ENCODE measurements around the gene NEDD8. TPM values are rescaled to one million over a fixed set of nuclear protein-coding genes. Genes with fewer than 3 reads are reported as not detected.
A peak's percentile ranks its signal among the peaks of the same experiment; 100 is the strongest.

NEDD8 gene
- total and polyA plus RNA-seq, 2 of the 4 experiments (the other 2 are of a cell fraction) = 167 to 375 TPM

DNA sequence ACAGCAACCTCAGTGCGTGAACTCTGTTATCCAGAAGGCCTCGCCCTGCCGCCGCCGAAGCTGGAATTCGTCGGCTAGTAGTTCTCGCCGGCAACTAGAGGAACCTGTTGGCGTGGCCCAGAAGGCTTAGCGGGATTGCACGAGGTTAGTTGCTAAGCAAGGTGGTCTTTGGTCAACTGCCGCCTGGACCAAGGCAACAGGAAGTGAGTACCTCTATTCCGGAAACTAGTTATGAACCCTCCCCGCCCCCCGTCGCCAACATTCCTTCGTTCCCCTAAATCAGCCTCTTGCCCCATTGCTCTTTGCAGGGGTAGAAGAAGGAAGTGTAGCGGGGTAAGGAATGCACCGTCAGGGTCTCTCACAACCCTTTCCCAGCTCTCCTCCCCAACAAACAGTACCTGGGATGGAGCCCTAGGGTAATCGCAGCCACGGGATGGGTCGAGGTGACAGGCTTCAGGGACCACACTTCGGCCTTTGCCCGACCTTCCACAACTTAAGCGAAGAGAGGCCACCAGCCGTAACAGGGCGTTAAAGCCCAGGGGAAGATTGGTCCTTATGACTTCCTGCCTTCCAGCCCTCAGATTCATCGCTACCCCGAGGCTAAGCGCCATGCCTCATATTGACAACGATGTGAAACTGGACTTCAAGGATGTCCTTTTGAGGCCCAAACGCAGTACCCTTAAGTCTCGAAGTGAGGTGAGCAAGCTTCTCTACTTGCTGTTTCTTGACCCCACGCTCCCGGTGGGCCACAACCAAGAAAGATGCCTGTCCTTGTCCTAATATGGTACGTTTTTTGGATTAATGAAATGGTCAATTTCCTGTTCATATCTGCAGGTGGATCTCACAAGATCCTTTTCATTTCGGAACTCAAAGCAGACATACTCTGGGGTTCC lies 724 bp upstream of the NEDD8 start, which contains the start of gene GMPR2:
Gene GMPR2, plus strand, starts transcription at position 285 of the 893 bp plus-strand sequence. Its CDS starts 325 bp downstream, at position 610.
- no peaks in the 10 kb centered on the region for H3K9me3 ChIP-seq (ENCODE audit: control insufficient read depth, insufficient read depth, low read length)
- H4K20me1 ChIP-seq (ENCODE audit: insufficient read depth, low read length) = no peaks in the 10 kb centered on the region
- peak within 1 kb of the TSS; percentile 92 for H2BK5ac ChIP-seq (ENCODE audit: low read depth, low read length, poor library complexity, severe bottlenecking)
- H2AFZ ChIP-seq (replicated peaks; ENCODE audit: low read length, poor library complexity) = peak within 1 kb of the TSS; percentile 100
- H2BK15ac ChIP-seq (ENCODE audit: low read depth, low read length) = peak within 1 kb of the TSS; percentile 79
- peak within 1 kb of the TSS; percentile 99 for H3K14ac ChIP-seq (replicated peaks; ENCODE audit: low read depth, low read length)
- peak within 1 kb of the TSS; percentile 56 for H3K4me3 ChIP-seq (ENCODE audit: insufficient read depth, low read depth, low read length)
- H4K8ac ChIP-seq (ENCODE audit: low read depth in 2 of 2, low read length in 2 of 2) = peak within 1 kb of the TSS; percentile 98 to 100
- H3K4me1 ChIP-seq (ENCODE audit: control insufficient read depth, insufficient read depth, low read length) = peaks cover 8% of the 10 kb centered on the region
- peak within 1 kb of the TSS; percentile 78; the same call in 1 of the 2 replicates for H2BK20ac ChIP-seq (ENCODE audit: low read depth, low read length)
- peak within 1 kb of the TSS; percentile 96 for H2BK120ac ChIP-seq (ENCODE audit: low read depth, low read length)
- intact Hi-C loops (cut with micrococcal nuclease) = loop anchor here (1.0 kb wide), 1 partner anchor 17 kb away; the partner anchor contains the start of gene MDP1
- dilution Hi-C loops (cut with HindIII; ENCODE audit: low sequenced_read_pairs, unreplicated experiment) = no loop called here
- H3K56ac ChIP-seq (ENCODE audit: extremely low read depth, insufficient read depth, low read length) = peak within 1 kb of the TSS; percentile 97
- no peaks in the 10 kb centered on the region for H3K27me3 ChIP-seq (ENCODE audit: control insufficient read depth, insufficient read depth, low read length)
- H3K4me2 ChIP-seq (ENCODE audit: low read depth, low read length) = peak within 1 kb of the TSS; percentile 98
- peak within 1 kb of the TSS; percentile 98 for H3K4ac ChIP-seq (ENCODE audit: low read depth, low read length)
- DNase-seq = no peak
- H4K5ac ChIP-seq (ENCODE audit: low read depth, low read length) = peak within 1 kb of the TSS; percentile 92
- peak; percentile 67 for ATAC-seq (ENCODE audit: low read depth)
- H2AK5ac ChIP-seq (ENCODE audit: low read depth, low read length) = peak within 1 kb of the TSS; percentile 97
- WGBS, 2 experiments (ENCODE audit: extremely low coverage in 2 of 2, insufficient read length in 1 of 2) = 10% methylated on average over 9 of the region's 38 CpGs; no CpG with 5 or more reads in 1 of the 2 experiments
- peak within 1 kb of the TSS; percentile 99 for H2AK9ac ChIP-seq (replicated peaks; ENCODE audit: low read depth, low read length, poor library complexity)
- TF ChIP-seq, protein P1, sequence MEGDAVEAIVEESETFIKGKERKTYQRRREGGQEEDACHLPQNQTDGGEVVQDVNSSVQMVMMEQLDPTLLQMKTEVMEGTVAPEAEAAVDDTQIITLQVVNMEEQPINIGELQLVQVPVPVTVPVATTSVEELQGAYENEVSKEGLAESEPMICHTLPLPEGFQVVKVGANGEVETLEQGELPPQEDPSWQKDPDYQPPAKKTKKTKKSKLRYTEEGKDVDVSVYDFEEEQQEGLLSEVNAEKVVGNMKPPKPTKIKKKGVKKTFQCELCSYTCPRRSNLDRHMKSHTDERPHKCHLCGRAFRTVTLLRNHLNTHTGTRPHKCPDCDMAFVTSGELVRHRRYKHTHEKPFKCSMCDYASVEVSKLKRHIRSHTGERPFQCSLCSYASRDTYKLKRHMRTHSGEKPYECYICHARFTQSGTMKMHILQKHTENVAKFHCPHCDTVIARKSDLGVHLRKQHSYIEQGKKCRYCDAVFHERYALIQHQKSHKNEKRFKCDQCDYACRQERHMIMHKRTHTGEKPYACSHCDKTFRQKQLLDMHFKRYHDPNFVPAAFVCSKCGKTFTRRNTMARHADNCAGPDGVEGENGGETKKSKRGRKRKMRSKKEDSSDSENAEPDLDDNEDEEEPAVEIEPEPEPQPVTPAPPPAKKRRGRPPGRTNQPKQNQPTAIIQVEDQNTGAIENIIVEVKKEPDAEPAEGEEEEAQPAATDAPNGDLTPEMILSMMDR (conservative IDR thresholded peaks at IDR 0.05; ENCODE audit: low read depth, low read length) = no peak
- 0 out of 2 replicates have a peak, but pooled peaks have one; percentile 1 for TF ChIP-seq POLR2A (IDR thresholded peaks at IDR 0.05; ENCODE audit: low read depth, low read length)
- TSS peak; percentile 67 for BruUV-seq (replicated peaks)
- in situ Hi-C loops (cut with MboI; ENCODE audit: low sequenced_read_pairs) = loop anchor here (10.0 kb wide), 1 partner anchor 202 kb away; no protein-coding TSS in a partner anchor
- peak within 1 kb of the TSS; percentile 98 for H3K23ac ChIP-seq (ENCODE audit: low read depth, low read length)
- POLR2A ChIA-PET (ENCODE audit: unreplicated experiment) = interaction anchor here (1.2 kb wide), 1 partner anchor 10 kb away, joined by 3 read pairs; the partner anchor contains the start of gene TINF2
- peaks cover 16% of the 10 kb centered on the region for H3K9me1 ChIP-seq (ENCODE audit: insufficient read depth, low read length)
- peak within 1 kb of the TSS; percentile 91 for H3K27ac ChIP-seq (ENCODE audit: insufficient read depth, low read length)
- H3K9ac ChIP-seq (ENCODE audit: low read depth, low read length) = peak within 1 kb of the TSS; percentile 91
- peaks cover 47 to 84% of the 10 kb centered on the region in 2 experiments for H3K79me1 ChIP-seq (ENCODE audit: low read depth in 1 of 2, low read length in 2 of 2)
- CTCF ChIA-PET = no interaction called here
- H3K18ac ChIP-seq (ENCODE audit: low read depth, low read length) = peak within 1 kb of the TSS; percentile 67
- H4K91ac ChIP-seq (ENCODE audit: insufficient read depth, low read depth, low read length) = peak within 1 kb of the TSS; percentile 97
- peaks cover 22% of the 10 kb centered on the region for H3K36me3 ChIP-seq (ENCODE audit: control insufficient read depth, insufficient read depth, low read length)

Measured in IMR-90 (cell line).